Spleen (tissue), 11 donors: Measurements from ENCODE around the gene UCK2. TPM values are rescaled to one million over a fixed set of nuclear protein-coding genes. Genes with fewer than 3 reads are reported as not detected.

ENCODE experiments used
- DNase-seq: peaks from one replicate; pipeline ENCODE4 v3.0.0-alpha.2; 2020
- H3K27ac ChIP-seq, 8 donors: fragments of 200-600 bp; sonication (generic) in 7 of 8; 1 replicate in 4 of 8; 2 replicates in 4 of 8; pipeline versions ENCODE4 v1.5.0 to v1.8.0; 2016 to 2021; ENCODE audit warnings: inconsistent platforms in 4 of 8, mild to moderate bottlenecking in 4 of 8, moderate library complexity in 1 of 8
- H3K27me3 ChIP-seq, 7 donors: fragments of 200-600 bp; sonication (generic) in 6 of 7; replicated peaks in 1 of 7; 1 replicate in 4 of 7; 2 replicates in 3 of 7; pipeline versions ENCODE4 v1.5.0 to v1.8.0; 2016 to 2021; ENCODE audit warnings: inconsistent platforms in 3 of 7, mild to moderate bottlenecking in 1 of 7
- H3K36me3 ChIP-seq, 6 donors: fragments of 200-600 bp; sonication (generic) in 5 of 6; 1 replicate in 4 of 6; 2 replicates in 2 of 6; pipeline versions ENCODE4 v1.5.0 to v1.8.0; 2016 to 2021; ENCODE audit warnings: inconsistent platforms in 2 of 6
- H3K4me1 ChIP-seq, 6 donors: fragments of 200-600 bp; sonication (generic) in 5 of 6; 1 replicate in 3 of 6; 2 replicates in 3 of 6; pipeline versions ENCODE4 v1.5.0 to v1.8.0; 2016 to 2021; ENCODE audit warnings: inconsistent platforms in 3 of 6
- H3K4me3 ChIP-seq, 8 donors: fragments of 200-600 bp; sonication (generic) in 7 of 8; 1 replicate in 4 of 8; 2 replicates in 4 of 8; pipeline versions ENCODE4 v1.5.0 to v1.8.0; 2016 to 2021; ENCODE audit warnings: inconsistent platforms in 4 of 8, mild to moderate bottlenecking in 4 of 8, moderate library complexity in 2 of 8
- H3K9me3 ChIP-seq, 8 donors: fragments of 200-600 bp; sonication (generic) in 7 of 8; 1 replicate in 4 of 8; 2 replicates in 4 of 8; pipeline versions ENCODE4 v1.5.0 to v1.8.0; 2016 to 2021; ENCODE audit warnings: inconsistent platforms in 4 of 8
- POLR2A ChIP-seq, 3 donors: fragments of 450-650 bp; IDR thresholded peaks; one replicate each; pipeline ENCODE4 v1.5.1; 2017; ENCODE audit warnings: antibody characterized with exemption in 3 of 3, mild to moderate bottlenecking in 1 of 3
- POLR2AphosphoS5 ChIP-seq, 3 donors: sonication (generic); formaldehyde crosslinking; IDR thresholded peaks; one replicate each; pipeline ENCODE4 v1.5.1; 2017; ENCODE audit warnings: antibody characterized with exemption in 3 of 3
- WGBS, 5 donors: extraction: QIAGEN DNeasy Blood & Tissue Kit in 3 of 5; methylation state at CpG; one replicate each; pipeline versions ENCODE4 v1.1.5 to v1.1.7; 2013 to 2018; 5-methylcytosine and 5-hydroxymethylcytosine counted together
- intact Hi-C: fragments of 100-400 bp; cut with DNase I; formaldehyde crosslinking; loops from one replicate; pipeline ENCODE4 v1.15.0; 2023; ENCODE audit warnings: low total_unique reads
- polyA plus RNA-seq, 3 donors: library from polyadenylated mRNA; stranded (reverse); fragments of 200-250 nt; gene quantifications; one replicate each; pipeline ENCODE4 v1.2.1, GENCODE V29; 2013
- total RNA-seq, 7 donors: library from RNA; depleted of rRNA in 3 of 7; stranded (reverse); fragments of >200 nt in 3 of 7; fragmentation: NEBNext Ultra II Directional in 4 of 7; extraction: Animal tissue kit (Norgen Biotek cat#: 25700) in 4 of 7; gene quantifications; one replicate each; pipeline versions ENCODE4 v1.1.0 to v1.2.1, GENCODE V29; 2016 to 2021
- TF ChIP-seq, protein P1 (sequence below), 11 experiments: fragments of 200-600 bp in 7 of 11; fragments of 450-650 bp in 4 of 11; sonication (generic) in 4 of 11; IDR thresholded peaks in 8 of 11; conservative IDR thresholded peaks in 3 of 11; 1 replicate in 7 of 11; 2 replicates in 4 of 11; pipeline versions ENCODE4 v1.4.0 to v1.8.0; 2016 to 2021; ENCODE audit warnings: antibody characterized with exemption in 11 of 11, inconsistent platforms in 4 of 11, mild to moderate bottlenecking in 1 of 11
- donor health status: healthy with polysubstance abuse.
- donor health status: DM: no; HTN: no; CAD: no; lungs with moderate emphysema.
- donor health status: DM: no; HTN: no; CAD: no.
- donor health status: Bipolar disorder and iron deficiency.
- donor health status: healthy.
- donor health status: DM: no; HTN: no; CAD: no.
- donor health status: DM: yes; HTN: yes; CAD: no.

Gene UCK2
- total and polyA plus RNA-seq, 10 donors, result 9.8 to 18.3 (median 16.0) TPM

- H3K27me3 ChIP-seq, result no peaks in the 10 kb centered on the region
- no peak for DNase-seq
- H3K36me3 ChIP-seq, result peaks cover 0 to 68% (median 9%) of the 10 kb centered on the region in 6 donors
- H3K4me3 ChIP-seq, result no peak overlapping the region
- intact Hi-C loops, result no loop called here
- TF ChIP-seq, protein P1, sequence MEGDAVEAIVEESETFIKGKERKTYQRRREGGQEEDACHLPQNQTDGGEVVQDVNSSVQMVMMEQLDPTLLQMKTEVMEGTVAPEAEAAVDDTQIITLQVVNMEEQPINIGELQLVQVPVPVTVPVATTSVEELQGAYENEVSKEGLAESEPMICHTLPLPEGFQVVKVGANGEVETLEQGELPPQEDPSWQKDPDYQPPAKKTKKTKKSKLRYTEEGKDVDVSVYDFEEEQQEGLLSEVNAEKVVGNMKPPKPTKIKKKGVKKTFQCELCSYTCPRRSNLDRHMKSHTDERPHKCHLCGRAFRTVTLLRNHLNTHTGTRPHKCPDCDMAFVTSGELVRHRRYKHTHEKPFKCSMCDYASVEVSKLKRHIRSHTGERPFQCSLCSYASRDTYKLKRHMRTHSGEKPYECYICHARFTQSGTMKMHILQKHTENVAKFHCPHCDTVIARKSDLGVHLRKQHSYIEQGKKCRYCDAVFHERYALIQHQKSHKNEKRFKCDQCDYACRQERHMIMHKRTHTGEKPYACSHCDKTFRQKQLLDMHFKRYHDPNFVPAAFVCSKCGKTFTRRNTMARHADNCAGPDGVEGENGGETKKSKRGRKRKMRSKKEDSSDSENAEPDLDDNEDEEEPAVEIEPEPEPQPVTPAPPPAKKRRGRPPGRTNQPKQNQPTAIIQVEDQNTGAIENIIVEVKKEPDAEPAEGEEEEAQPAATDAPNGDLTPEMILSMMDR (IDR thresholded peaks at IDR 0.05 in 8 of 11, conservative IDR thresholded peaks at IDR 0.05 in 3 of 11), result no peak
- TF ChIP-seq POLR2A (IDR thresholded peaks at IDR 0.05) (no peak), POLR2AphosphoS5 (IDR thresholded peaks at IDR 0.05) (no peak)
- H3K27ac ChIP-seq, result no peak overlapping the region
- no peaks in the 10 kb centered on the region for H3K9me3 ChIP-seq
- peaks cover 0 to 23% (median 15%) of the 10 kb centered on the region in 6 donors for H3K4me1 ChIP-seq
- WGBS, 5 donors, result 74 to 82% (median 80%) methylated on average over 3 of the region's 3 CpGs
These were observed 71.4 kb downstream of the UCK2 start for GRCh38 chr1:165898837-165899236.

DNA sequence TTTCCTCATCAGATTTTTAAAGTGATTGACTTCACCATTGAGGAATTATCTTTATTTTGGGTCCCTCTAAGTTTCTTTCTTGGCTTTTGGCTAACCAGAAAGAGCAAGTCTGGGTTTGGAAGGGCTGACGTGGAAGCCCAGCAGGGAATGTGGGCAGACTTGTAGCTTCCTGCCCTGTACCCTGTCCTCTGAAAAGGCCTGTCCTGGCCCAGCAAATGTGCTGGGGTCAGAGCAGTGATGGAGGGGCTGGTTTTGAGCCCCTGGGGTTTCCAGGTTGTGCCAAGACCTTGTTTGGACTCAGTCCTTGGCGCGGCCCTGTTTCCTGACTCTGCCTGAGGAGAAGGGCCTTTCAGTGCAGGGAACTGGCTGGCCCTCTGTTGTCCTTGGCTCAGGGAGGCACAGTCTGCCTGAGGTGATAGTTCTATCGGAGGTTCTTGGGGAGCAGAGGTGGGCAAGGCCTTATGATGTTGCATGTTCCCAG lies 72.1 kb downstream of the UCK2 start:
- WGBS, 5 donors, result 70 to 86% (median 80%) methylated on average over 4 of the region's 4 CpGs
- no peak for DNase-seq
- no peak overlapping the region for H3K4me3 ChIP-seq

DNA sequence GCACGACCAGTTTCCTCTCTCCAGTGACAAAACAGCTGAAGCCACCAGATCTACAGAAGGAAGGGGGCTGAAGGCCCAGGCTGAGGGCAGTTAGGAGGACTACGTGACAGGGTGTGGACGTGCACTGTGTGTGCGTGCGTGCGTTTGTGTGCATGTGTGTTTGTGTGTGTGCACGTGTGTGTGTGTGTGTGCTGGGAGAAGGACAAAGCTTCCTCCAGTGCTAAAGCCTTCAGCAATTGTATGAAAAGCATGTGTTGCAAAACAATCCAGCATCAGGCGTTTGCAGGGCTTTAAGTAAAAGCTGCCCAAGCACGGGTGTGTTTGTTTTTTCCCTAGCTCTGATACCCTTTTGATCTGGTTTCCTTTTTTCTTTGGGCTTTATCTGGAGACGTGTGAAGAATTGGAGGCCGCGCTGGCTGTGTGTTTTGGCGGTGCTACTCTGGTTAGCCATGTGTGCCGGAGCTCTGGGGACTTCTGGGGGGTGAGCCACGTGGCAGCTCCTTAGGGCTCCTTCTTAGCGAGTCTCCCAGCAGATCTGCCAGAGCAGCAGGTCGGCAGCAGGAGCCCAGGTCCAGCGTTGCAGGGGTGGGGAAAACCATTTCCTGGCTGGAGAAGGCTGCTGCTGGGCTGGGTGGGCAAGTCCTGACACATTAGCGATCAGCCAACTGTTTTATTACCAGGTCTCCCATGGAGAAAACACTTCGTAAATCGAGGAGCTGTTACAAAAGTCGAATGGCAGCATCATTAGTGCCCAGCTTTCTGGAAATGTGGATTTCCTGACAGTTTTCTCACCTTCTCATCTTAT lies 73.4 kb downstream of the UCK2 start:
- no peak for DNase-seq

More for the DNA sequence above, 72.1 kb downstream of the UCK2 start:
- no peaks in the 10 kb centered on the region for H3K27me3 ChIP-seq
- peaks cover 0 to 23% (median 15%) of the 10 kb centered on the region in 6 donors for H3K4me1 ChIP-seq
- H3K9me3 ChIP-seq, result no peaks in the 10 kb centered on the region
- TF ChIP-seq POLR2A (IDR thresholded peaks at IDR 0.05) (no peak), POLR2AphosphoS5 (IDR thresholded peaks at IDR 0.05) (no peak)
- TF ChIP-seq, protein P1 (IDR thresholded peaks at IDR 0.05 in 8 of 11, conservative IDR thresholded peaks at IDR 0.05 in 3 of 11), result no peak
- H3K36me3 ChIP-seq, result peaks cover 0 to 74% (median 9%) of the 10 kb centered on the region in 6 donors
- no peak overlapping the region for H3K27ac ChIP-seq
- intact Hi-C loops, result no loop called here

More for the DNA sequence above, 73.4 kb downstream of the UCK2 start:
- intact Hi-C loops, result no loop called here
- Histone ChIP-seq H3K4me1 (peaks cover 0 to 23% (median 15%) of the 10 kb centered on the region in 6 donors), H3K9me3 (no peaks in the 10 kb centered on the region), H3K36me3 (peaks cover 0 to 79% (median 9%) of the 10 kb centered on the region in 6 donors), H3K27ac (no peak overlapping the region), H3K4me3 (no peak overlapping the region), H3K27me3 (no peaks in the 10 kb centered on the region)
- 61 to 74% (median 66%) methylated on average over 22 of the region's 22 CpGs for WGBS, 5 donors
- TF ChIP-seq POLR2A (IDR thresholded peaks at IDR 0.05) (no peak), POLR2AphosphoS5 (IDR thresholded peaks at IDR 0.05) (no peak)
- TF ChIP-seq, protein P1 (IDR thresholded peaks at IDR 0.05 in 8 of 11, conservative IDR thresholded peaks at IDR 0.05 in 3 of 11), result no peak
